ENCODE data around the gene CDRT15L2.
"Not testable (repeated sequence)": the region's sequence is repeated elsewhere in the genome, so short reads cannot be mapped to it uniquely, and the experiment has no call there.

Gene CDRT15L2

GRCh38 chr17:20579424-20579823 is at the start of gene CDRT15L2:
CDRT15L2 (plus strand) TSS chr17:20579724; CDS start chr17:20579744, 20 bp downstream.
- not testable (repeated sequence) for DNase-seq (ENCODE audit: low read depth)

- DNase-seq (ENCODE audit: low read depth), result not testable (repeated sequence)
These were observed 49.4 kb upstream of the CDRT15L2 start for GRCh38 chr17:20530104-20530503.

- not testable (repeated sequence) for DNase-seq (ENCODE audit: low read depth)
These were observed 46.9 kb upstream of the CDRT15L2 start for GRCh38 chr17:20532544-20533090.

- not testable (repeated sequence) for DNase-seq (ENCODE audit: low read depth)
These were observed 46.3 kb upstream of the CDRT15L2 start for GRCh38 chr17:20533206-20533605.

GRCh38 chr17:20534711-20535550 is 44.6 kb upstream of the CDRT15L2 start:
- DNase-seq (ENCODE audit: low read depth), result not testable (repeated sequence)

- DNase-seq (ENCODE audit: low read depth), result not testable (repeated sequence)
These were observed 39.1 kb upstream of the CDRT15L2 start for GRCh38 chr17:20540414-20540813.

- not testable (repeated sequence) for DNase-seq (ENCODE audit: low read depth)
These were observed 38.7 kb upstream of the CDRT15L2 start for GRCh38 chr17:20540865-20541264.

GRCh38 chr17:20541853-20542546 is 37.5 kb upstream of the CDRT15L2 start:
- not testable (repeated sequence) for DNase-seq (ENCODE audit: low read depth)

GRCh38 chr17:20547923-20548322 is 31.6 kb upstream of the CDRT15L2 start:
- DNase-seq (ENCODE audit: low read depth), result not testable (repeated sequence)

- not testable (repeated sequence) for DNase-seq (ENCODE audit: low read depth)
These were observed 26.6 kb upstream of the CDRT15L2 start for GRCh38 chr17:20552920-20553319.

GRCh38 chr17:20554728-20555127 is 24.8 kb upstream of the CDRT15L2 start:
- DNase-seq (ENCODE audit: low read depth), result not testable (repeated sequence)

GRCh38 chr17:20555135-20556010 is 24.2 kb upstream of the CDRT15L2 start:
- DNase-seq (ENCODE audit: low read depth), result not testable (repeated sequence)

GRCh38 chr17:20558096-20558495 is 21.4 kb upstream of the CDRT15L2 start:
- DNase-seq (ENCODE audit: low read depth), result not testable (repeated sequence)

GRCh38 chr17:20559018-20559417 is 20.5 kb upstream of the CDRT15L2 start:
- DNase-seq (ENCODE audit: low read depth), result not testable (repeated sequence)

- no peak for DNase-seq (ENCODE audit: low read depth)
These were observed 16.9 kb upstream of the CDRT15L2 start for GRCh38 chr17:20562587-20562986.

GRCh38 chr17:20565245-20565644 is 14.3 kb upstream of the CDRT15L2 start:
- not testable (repeated sequence) for DNase-seq (ENCODE audit: low read depth)

- no peak for DNase-seq (ENCODE audit: low read depth)
These were observed 13.8 kb upstream of the CDRT15L2 start for GRCh38 chr17:20565711-20566110.

- DNase-seq (ENCODE audit: low read depth), result not testable (repeated sequence)
These were observed 12.8 kb upstream of the CDRT15L2 start for GRCh38 chr17:20566736-20567135.

- DNase-seq (ENCODE audit: low read depth), result not testable (repeated sequence)
These were observed 12.1 kb upstream of the CDRT15L2 start for GRCh38 chr17:20567421-20567820.

- DNase-seq (ENCODE audit: low read depth), result not testable (repeated sequence)
These were observed 10.9 kb upstream of the CDRT15L2 start for GRCh38 chr17:20568604-20569003.

- not testable (repeated sequence) for DNase-seq (ENCODE audit: low read depth)
These were observed 7.9 kb upstream of the CDRT15L2 start for GRCh38 chr17:20571653-20572052.

- DNase-seq (ENCODE audit: low read depth), result not testable (repeated sequence)
These were observed 6.3 kb upstream of the CDRT15L2 start for GRCh38 chr17:20573216-20573615.
